ENCODE measurements around the gene CLASRP. TPM values are rescaled to one million over a fixed set of nuclear protein-coding genes. Genes with fewer than 3 reads are reported as not detected.

The CLASRP gene
- total and polyA plus RNA-seq, 9 of the 15 experiments (the other 6 are each of a cell fraction or from before 2014, with no cell fraction given): 0.94 to 86.3 (median 44.0) TPM

DNA sequence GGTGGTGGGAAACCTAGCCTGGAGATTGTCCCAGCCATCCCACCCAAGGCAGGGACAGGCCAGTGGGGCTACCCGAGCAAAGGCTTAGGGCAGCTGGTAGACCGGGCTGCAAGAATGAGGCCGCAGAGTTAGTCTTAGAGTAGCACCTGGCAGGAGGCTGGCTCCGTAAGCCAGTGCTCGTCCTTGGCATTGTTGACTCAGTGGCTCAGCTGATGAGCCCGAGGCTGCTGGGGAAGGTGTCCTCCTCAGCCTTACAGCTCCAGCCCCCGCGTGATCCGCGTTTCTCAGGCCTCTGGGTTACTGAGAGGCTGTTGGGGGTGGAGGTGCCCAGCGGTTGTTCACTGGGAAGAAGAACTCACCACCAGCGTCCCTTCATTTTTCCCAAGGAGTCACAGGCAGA is 78.8 kb downstream of the CLASRP start (continued):
- TF ChIP-seq, protein P1, sequence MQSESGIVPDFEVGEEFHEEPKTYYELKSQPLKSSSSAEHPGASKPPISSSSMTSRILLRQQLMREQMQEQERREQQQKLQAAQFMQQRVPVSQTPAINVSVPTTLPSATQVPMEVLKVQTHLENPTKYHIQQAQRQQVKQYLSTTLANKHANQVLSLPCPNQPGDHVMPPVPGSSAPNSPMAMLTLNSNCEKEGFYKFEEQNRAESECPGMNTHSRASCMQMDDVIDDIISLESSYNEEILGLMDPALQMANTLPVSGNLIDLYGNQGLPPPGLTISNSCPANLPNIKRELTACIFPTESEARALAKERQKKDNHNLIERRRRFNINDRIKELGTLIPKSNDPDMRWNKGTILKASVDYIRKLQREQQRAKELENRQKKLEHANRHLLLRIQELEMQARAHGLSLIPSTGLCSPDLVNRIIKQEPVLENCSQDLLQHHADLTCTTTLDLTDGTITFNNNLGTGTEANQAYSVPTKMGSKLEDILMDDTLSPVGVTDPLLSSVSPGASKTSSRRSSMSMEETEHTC (IDR thresholded peaks at IDR 0.05): no peak

DNA sequence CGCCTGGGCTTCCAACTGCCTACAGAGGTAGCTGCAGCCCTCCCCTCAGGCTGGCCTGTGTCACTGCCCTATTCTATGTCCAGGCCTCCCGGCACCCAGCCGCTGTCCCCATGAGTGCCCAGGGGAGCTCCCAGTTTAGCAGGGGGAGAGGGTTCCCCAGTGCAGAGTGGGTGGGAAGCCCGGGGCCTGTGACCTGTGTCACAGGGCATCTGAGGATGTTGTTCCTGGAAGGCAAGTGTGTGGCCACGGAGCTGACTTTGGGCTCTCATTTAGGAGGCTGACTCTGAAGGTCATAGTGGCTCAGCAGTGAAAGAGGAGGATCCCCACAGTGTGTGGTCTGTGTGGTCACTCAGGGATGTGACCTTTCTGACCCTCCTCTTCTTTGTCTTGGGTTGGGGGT is 79.3 kb downstream of the CLASRP start:
- TF ChIP-seq ELF2 (CRISPR knock-in tag; IDR thresholded peaks at IDR 0.05) (no peak), ZBTB17 (CRISPR knock-in tag; IDR thresholded peaks at IDR 0.05) (no peak), JUND (IDR thresholded peaks at IDR 0.05; ENCODE audit: borderline replicate concordance, low read depth, low read length) (no peak), JUND (tag; IDR thresholded peaks at IDR 0.05; ENCODE audit: borderline replicate concordance, low read depth, low read length) (no peak), ELF4 (CRISPR knock-in tag; IDR thresholded peaks at IDR 0.05) (no peak), PML (IDR thresholded peaks at IDR 0.05; ENCODE audit: low read length) (no peak), NR2F6 (CRISPR knock-in tag; IDR thresholded peaks at IDR 0.05) (no peak), ZNF24 (IDR thresholded peaks at IDR 0.05) (no peak), SRSF1 (IDR thresholded peaks at IDR 0.05; ENCODE audit: low read depth, low read length) (no peak)
- TF ChIP-seq, protein P2, sequence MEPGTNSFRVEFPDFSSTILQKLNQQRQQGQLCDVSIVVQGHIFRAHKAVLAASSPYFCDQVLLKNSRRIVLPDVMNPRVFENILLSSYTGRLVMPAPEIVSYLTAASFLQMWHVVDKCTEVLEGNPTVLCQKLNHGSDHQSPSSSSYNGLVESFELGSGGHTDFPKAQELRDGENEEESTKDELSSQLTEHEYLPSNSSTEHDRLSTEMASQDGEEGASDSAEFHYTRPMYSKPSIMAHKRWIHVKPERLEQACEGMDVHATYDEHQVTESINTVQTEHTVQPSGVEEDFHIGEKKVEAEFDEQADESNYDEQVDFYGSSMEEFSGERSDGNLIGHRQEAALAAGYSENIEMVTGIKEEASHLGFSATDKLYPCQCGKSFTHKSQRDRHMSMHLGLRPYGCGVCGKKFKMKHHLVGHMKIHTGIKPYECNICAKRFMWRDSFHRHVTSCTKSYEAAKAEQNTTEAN (CRISPR knock-in tag; IDR thresholded peaks at IDR 0.05): no peak
- TF ChIP-seq, protein P3, sequence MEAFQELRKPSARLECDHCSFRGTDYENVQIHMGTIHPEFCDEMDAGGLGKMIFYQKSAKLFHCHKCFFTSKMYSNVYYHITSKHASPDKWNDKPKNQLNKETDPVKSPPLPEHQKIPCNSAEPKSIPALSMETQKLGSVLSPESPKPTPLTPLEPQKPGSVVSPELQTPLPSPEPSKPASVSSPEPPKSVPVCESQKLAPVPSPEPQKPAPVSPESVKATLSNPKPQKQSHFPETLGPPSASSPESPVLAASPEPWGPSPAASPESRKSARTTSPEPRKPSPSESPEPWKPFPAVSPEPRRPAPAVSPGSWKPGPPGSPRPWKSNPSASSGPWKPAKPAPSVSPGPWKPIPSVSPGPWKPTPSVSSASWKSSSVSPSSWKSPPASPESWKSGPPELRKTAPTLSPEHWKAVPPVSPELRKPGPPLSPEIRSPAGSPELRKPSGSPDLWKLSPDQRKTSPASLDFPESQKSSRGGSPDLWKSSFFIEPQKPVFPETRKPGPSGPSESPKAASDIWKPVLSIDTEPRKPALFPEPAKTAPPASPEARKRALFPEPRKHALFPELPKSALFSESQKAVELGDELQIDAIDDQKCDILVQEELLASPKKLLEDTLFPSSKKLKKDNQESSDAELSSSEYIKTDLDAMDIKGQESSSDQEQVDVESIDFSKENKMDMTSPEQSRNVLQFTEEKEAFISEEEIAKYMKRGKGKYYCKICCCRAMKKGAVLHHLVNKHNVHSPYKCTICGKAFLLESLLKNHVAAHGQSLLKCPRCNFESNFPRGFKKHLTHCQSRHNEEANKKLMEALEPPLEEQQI (IDR thresholded peaks at IDR 0.05): no peak
- CTCF ChIA-PET (ENCODE audit: low intra/inter-chr PET ratio): no interaction called here
- no peaks in the 10 kb centered on the region for H3K9me3 ChIP-seq (replicated peaks; ENCODE audit: control insufficient read depth, insufficient read depth, low read depth, low read length)
- no peak overlapping the region for H3K27ac ChIP-seq (ENCODE audit: extremely low read depth, low read depth, low read length)
- DNase-seq (ENCODE audit: extremely low read depth in 1 of 4, low spot score in 3 of 4) (no peak), ATAC-seq (peak; percentile 48), FAIRE-seq (peak; percentile 72)
- POLR2A ChIA-PET: interaction anchor here (0.6 to 1.9 kb wide), 5 partner anchors 26 to 174 kb away, joined by 3 to 14 read pairs (median 4); partner anchors contain the start of genes GEMIN7 and PPP1R37
- intact Hi-C loops (cut with micrococcal nuclease): no loop called here
- 70% methylated on average over 5 of the region's 5 CpGs for WGBS (ENCODE audit: insufficient coverage, low coverage, missing lambda C conversion rate)
- H3K79me2 ChIP-seq (ENCODE audit: control insufficient read depth, insufficient read depth, low read length): peaks cover 63% of the 10 kb centered on the region
- peaks cover 4 to 37% of the 10 kb centered on the region in 2 experiments; a peak in 4 of 5 replicates for H3K4me1 ChIP-seq (replicated peaks in 1 of 2; ENCODE audit: control insufficient read depth in 2 of 2, insufficient read depth in 2 of 2, low read length in 2 of 2)
- no peaks in the 10 kb centered on the region for H3K27me3 ChIP-seq (ENCODE audit: control insufficient read depth in 2 of 2, insufficient read depth in 2 of 2, low read length in 2 of 2)
- H3K4me3 ChIP-seq: no peak overlapping the region
- H4K20me1 ChIP-seq (replicated peaks; ENCODE audit: control insufficient read depth, insufficient read depth, low read length): peaks cover 41% of the 10 kb centered on the region
- H3K36me3 ChIP-seq (ENCODE audit: control insufficient read depth, insufficient read depth, low read length): peaks cover 18% of the 10 kb centered on the region; the same call in 2 of the 3 replicates
- H2AFZ ChIP-seq (ENCODE audit: low read depth, low read length): no peak overlapping the region
- BruUV-seq (replicated peaks): no TSS peak
- H3K4me2 ChIP-seq (ENCODE audit: insufficient read depth, low read length): no peak overlapping the region
- no peak overlapping the region; a peak in 1 of 4 replicates for H3K9ac ChIP-seq (ENCODE audit: insufficient read depth in 1 of 2, low read depth in 2 of 2, low read length in 2 of 2)
- in situ Hi-C loops (cut with MboI): no loop called here
- H3K9me1 ChIP-seq (ENCODE audit: control insufficient read depth, insufficient read depth, low read length): peaks cover 7% of the 10 kb centered on the region
